GM19023 (cell line): ENCODE results near the gene SORCS1.

Source experiments
- ATAC-seq: cut with Tn5 transposase; IDR thresholded peaks from one replicate; pipeline ENCODE4 v1.9.1; 2021; ENCODE audit warnings: mild to moderate bottlenecking, moderate library complexity; ENCODE audit not compliant: unreplicated experiment

The SORCS1 gene

DNA sequence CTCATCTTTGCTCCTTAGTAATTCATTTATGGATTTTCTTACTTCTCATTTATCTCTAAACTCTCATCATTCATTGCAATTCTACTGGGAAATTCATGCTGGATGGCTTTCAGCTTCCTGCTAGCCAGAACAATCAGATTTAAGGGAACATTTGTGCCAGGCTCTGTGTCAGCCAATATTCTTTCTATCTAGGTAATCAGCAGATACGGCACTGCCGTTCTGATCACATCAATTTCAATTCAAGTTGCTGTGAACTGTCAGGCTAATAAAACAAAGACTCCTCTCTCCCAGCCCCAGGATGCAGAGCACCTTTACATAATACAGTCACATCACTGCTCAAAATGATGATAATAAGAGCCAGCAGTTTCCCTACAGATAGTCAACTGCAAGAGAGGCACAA is 468.3 kb downstream of the SORCS1 start:
- ATAC-seq: no peak

DNA sequence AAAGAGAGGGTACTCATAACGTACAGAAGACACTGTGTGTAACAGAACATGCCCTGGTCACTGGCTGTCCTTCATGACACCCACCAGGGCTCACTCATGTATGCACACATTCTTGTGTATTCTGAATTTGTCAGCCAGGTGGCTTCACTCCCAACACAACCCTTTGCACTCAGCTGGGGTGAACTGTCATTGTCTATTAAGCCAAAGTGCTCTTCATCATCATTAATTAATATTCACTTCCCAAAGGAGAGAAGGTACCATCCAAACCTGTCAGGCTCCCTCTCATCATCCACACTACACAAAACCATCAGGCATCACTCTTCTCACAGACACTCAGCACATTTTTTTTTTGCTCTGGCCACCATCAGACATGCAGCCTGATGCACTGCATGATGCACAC is 469.8 kb downstream of the SORCS1 start:
- ATAC-seq: no peak

DNA sequence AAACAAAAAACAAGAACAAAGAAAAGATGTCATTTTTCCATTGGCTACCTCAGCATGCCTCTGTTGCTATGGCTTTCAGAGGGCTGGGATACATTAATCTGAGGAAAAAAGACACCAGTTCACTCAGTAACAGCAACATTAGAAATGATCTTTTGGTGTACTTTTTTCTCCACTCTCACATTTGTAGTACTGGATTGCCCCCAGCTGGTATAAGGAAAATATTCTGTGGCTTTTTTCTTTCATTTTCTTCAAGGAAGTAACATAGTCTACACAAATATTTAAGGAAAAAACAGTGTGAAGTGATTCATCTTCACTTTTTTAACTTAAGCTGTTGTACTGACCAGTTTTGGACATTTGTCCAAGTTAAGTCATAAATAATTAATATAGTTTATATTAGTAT is 482.3 kb downstream of the SORCS1 start:
- no peak for ATAC-seq

DNA sequence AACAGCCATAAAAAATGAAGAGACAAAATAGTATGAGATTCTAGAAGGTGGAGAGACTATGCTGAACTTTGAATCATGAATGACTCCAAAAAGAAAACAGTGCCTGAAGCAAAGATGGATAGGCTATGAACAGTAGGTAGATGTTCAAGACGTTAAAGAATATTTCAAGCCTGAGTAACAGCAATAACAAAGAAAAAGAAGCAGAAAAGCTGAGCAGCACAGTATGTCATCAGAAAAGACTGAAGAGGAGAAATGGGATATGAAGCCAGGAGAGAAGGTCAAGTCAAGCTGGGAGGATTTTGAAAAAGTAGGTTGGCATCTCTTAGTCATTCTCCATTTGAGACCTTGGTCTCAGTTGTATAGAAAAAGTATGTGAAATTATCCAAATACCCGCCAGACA is 484.4 kb downstream of the SORCS1 start:
- ATAC-seq: no peak

DNA sequence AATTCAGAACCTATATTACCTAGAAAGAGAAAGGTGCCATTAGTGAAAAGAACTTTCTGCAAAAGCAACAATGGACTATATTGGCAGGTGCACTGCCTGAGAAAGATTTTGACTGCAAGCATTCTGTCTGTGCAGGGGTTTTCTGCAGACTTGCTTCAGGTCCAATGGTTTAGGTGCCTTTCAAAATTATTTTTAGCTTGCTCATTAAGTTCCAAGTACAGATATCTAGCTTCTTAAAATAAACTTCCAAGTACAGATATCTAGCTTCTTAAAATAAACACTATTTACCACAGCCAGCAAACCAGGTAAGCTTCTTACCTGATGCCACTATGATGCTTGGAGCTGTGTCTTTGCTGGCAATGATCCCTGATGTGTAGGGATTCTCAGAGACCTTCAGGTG is 485.2 kb downstream of the SORCS1 start:
- ATAC-seq: no peak

DNA sequence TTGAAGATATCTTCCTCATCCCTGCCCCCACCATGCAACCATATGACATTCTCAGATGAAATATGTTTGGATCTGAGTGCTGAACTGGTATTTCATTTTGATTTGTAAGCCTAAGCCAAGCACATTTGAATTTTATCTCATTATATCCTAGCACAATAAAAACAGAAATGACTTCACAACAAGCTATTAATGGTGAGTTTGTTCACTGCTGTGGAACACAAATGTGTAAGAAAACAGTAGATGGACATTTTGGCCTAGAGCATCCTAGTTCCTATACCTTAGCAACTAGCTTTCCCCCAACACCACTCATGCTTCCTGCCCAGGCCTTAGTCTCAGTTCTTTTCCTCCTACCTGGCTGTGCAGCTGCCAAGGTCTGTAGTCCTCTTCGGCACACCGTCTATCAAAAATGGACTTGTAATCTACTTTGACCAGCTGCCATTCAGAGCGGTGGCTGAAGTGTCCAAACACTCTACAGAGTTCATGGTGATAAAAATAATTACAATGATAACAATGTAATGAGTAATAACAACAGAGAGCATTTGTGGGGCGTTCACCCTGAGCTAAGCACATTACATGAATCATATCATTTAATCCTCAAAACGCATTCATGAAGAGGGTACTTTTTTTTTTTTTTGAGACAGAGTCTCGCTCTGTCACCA is 491.9 kb downstream of the SORCS1 start:
- ATAC-seq: no peak

DNA sequence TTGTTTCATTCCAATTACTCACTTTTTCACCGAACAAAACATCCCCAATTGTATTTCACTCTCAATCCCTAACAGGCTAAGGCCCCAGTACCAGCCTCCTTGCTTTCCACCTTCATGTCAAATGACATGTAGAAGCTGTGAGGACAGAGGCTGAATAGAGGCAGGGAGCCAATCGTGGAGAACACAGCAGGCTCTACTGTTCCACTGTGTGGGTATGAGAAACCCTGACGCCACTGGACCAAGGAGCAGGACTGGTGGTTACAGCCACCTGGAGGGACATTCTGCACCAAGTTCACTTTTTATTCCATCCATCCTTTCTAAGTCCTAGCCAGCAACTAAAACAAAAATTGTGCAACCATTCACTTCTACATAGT is 502.8 kb downstream of the SORCS1 start:
- ATAC-seq: no peak

DNA sequence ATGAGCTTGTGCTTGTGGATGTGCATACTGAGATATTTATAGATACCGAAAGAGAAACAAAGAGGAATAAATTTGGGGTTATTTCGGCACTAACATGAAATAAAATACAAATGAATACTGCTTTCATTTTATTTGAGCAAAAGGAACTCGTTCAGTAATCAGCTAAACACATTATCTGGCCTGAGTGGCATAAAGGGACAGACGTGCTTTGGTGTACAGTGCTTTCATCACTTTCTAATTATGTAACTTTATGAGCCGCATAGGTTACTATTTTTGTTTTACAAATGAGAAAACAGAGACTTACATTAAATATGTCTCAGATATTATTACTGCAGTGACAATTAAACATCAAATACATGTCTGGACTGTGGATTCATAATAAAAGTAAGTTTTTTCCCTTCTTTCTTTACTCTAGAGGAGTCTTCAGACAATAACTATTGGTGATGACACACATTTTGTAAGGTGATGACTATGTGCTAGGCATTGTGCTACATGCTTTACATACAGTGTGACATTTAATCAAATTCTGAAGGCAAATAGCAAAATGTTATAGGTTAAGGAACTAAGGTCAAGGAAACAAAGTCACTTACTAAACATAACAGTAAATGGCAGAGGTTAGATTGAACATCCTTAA is 503.3 kb downstream of the SORCS1 start:
- no peak for ATAC-seq

DNA sequence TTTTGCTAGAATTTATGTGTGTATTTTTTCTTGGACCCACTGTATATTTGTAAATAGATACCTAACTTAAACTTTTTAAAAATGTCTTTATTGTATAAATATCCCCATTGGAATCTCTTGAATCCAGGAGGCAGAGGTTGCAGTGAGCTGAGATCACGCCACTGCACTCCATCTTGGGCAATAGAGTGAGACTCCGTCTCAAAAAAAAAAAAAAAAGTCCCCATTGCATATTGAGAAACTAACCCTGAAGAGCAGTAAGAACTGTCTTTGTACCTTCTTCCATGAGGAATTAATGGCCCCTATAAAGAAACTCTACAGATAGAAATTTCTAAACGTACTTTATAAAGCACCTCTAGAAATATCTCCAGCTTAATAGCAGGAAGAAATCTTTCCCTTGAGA is 504.0 kb downstream of the SORCS1 start:
- no peak for ATAC-seq

DNA sequence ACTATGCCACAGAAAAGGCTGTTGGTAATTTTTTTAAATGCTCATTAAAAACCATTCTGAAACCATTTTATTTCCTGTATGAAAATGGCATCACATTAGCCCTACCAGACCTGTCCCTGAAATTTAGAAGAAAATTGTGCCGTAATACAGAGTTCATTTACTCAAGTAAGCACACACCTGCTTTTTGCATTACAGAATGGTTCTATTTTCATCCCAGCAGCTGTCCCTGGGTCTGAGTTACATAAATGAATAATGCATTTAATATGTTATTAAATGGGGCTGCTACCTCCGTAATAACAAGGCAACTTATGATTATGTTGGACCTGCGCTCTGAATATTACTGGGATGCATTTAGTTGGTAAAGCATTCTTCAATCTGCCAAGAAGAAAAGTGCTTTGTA is 508.9 kb downstream of the SORCS1 start:
- no peak for ATAC-seq

DNA sequence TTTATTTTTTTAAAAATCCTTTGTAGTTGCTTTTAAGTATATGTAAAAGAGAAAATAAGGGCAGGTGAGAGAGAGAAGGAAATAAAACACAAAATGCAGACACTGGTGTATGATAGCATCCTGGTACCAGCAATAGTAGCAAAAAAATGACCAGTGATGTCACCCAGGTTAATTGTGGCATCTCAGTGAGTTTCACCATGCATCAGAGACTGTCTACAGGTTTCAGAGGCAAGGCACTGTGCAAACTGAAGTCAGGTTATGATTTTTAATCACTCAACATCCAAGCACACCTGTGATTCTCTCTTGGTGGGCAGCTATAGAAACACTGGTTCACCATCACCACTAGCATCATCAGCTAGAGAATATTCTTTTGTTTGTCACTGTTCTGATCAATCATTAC is 509.3 kb downstream of the SORCS1 start:
- no peak for ATAC-seq

DNA sequence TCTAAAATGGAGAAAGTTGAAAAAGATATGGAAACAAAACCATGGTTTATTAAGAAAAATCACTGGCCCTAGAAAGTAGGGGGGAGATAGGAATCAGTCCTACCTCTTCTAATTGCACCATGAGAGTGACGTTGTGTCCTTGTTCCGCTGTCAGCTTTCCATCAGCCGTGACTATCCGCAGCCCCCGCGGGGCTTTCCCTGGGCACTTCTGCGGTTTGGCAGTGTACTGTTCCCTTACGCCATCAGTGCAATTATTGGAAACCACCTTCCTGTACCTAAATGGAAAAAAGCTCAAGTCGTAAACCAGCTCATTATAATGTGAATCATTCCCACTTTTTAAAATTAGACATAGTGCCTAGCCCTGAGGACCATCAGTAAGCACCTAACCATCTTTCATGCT is 512.2 kb downstream of the SORCS1 start:
- ATAC-seq: peak; percentile 69

DNA sequence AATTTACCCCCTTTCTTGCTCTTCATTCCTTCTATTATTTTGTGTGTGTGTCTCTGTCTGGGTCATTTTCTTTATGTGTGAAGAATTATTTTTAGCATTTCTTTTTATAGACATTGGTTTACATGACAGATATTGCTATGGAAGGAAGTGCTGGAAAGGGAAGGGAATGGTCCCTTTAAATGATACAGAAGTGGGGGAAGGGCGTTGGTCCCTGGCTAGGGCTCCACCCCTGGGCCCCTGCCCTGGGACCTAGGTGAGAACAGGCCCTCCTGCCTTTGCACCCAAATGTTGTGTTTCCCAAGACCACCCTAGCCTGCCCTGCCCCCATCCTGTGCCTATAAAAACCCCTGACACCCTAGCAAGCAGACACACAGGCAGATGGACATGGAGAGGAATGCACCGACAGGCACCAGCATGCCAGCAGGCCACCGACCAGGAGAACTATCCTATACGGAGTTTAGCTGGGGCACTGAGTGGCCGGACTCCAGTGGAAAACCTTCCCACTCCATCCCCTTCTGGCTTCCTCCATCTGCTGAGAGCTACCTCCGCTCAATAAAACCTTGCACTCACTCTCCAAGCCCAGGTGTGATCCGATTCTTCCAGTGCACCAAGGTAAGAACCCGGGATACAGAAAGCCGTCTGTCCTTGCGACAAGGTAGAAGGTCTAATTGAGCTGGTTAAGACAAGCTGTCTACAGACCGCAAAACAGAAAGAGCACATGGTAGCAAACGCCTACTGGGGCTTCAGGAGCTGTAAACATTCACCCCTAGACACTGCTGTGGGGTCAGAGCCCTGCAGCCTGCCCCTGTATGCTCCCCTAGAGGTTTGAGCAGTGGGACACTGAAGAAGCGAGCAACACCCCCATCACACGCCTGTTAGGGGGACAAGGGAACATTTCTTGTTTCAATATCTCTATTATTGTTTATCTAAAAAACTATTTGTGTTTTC is 515.7 kb downstream of the SORCS1 start:
- ATAC-seq: no peak

DNA sequence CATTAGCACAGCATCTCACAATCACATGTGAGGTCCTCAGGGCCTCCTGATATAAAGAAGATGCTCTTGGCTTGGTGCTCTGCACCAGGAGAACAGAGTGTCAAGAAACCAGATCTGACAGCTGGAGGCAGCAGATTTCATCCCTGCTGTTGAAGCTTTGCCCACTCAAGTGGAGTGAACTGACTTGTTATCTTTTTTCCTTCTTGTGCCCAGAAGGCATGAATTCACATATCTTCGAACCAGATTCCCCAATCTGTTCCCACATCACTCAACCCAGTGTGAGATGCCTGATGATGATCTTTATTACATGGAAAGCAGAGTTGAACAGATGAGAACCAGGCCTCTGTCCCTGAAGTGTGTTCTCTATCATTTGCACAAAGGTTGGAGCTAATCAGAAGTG is 521.0 kb downstream of the SORCS1 start:
- ATAC-seq: no peak

DNA sequence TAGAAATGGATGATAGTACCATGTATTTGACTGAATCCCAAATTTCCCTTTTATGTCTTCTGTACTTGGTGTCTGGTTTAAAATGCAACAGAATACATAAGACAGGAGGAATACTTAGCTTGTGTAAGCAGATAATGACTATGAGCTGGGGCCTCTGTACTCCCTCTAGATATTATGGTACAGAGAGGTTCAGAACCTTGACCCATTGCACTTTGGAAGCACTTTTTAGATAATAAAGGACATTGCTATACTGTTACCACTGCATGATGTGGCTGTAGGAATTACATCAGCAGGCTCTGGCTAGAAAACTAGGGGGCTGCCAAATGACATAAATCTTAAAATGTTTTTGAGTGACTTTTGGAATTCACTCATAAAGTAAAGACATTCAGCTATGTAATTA is 526.6 kb downstream of the SORCS1 start:
- no peak for ATAC-seq

DNA sequence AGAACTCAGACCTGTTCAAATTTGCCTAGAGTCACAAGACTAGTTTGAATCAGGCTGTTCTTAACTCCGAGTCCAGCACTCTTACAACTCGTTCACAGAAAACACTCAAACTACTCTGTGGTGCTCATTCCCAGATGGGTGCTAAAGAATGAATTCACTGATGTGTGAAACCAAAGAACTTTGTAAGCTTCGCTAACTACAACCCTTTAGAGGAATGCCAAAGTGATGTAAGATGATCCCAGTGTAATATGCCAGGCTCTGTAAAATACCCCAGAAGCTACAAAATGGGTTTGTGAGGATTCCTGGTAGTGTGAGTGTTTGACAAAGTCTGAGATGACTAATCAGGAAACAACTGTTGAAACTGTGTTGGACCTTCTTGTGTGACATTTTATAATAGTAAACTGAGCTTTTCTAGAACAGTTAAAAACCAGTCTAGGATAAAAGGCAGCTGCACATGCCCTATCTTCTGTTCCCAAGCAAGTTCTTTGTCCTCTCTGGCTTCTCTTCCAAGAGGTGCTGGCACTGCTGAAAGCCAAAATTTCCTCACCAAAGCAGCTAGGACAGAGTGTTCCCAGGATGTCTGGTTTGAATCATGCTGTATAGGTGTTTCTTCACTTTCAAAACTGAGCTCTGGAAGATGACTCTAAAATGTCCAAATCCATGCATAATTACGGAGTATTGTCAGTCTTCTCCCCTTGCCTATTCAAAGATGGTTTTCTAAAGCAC is 527.6 kb downstream of the SORCS1 start:
- no peak for ATAC-seq

DNA sequence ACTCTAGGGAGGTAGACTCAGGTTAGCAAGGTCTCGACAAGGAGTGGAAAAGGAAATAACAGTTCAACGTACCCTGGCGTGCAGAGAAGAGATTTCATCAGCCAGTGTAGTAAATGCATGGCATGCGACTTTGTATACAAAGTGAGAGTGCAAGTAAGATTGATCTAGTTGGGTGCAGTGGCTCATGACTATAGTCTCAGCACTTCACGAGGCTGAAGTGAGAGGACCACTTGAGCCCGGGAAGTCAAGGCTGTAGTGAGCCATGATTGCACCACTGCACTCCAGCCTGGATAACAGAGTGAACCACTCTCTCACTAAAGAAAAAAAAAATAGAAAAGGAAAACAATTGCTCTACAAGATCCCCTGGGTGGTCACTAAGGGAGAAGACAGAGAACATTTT is 528.6 kb downstream of the SORCS1 start:
- no peak for ATAC-seq

DNA sequence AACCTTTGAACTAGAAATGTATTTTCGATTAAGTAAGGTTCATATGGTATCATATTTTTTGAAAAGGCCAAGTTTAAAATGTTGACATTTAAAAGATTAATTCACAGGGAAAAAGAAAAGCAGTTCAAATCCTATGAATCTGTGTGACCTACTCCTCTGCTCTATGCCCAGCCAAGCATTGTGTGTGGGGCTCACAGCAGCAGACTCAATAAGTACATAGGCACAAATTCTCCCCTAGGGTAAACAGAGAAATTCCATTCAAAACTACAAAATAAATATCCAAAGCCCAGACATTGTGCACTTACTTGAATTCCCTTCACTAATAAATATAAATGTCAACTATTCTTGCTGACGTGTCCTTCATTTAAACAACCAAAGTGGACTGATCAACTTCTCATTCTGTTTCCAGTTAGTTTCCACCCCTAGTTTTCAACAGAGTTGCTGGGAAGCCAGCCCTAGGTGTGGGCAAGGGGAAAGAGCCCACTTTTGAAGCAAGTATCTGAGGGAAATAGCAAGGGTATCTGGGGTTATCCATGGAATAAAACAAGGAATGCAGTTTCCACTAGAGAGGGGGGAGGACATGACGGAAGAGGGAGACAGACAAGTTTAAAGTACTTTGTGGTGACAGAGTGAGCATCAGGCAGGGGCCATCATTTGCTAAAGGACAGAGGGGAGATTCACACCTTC is 533.3 kb downstream of the SORCS1 start:
- no peak for ATAC-seq

DNA sequence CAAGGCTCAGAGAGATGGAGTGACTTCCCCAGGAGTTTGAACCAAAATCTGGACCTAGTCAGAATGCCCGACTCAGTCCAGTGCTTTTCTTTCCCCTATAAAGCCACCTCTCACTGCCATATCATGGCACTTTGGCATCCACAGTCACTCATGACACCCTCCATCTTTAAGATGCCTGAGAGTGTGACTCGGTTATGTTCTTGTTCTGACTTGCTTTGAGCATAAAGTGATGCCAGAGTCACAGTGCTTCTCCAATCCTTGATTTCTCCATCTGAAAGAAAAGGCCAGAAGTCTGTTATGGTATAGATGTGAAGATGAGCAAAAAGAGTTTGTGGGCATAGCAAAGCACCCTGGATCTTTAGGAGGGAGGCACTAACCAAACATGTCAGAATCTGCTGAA is 538.1 kb downstream of the SORCS1 start:
- ATAC-seq: no peak

DNA sequence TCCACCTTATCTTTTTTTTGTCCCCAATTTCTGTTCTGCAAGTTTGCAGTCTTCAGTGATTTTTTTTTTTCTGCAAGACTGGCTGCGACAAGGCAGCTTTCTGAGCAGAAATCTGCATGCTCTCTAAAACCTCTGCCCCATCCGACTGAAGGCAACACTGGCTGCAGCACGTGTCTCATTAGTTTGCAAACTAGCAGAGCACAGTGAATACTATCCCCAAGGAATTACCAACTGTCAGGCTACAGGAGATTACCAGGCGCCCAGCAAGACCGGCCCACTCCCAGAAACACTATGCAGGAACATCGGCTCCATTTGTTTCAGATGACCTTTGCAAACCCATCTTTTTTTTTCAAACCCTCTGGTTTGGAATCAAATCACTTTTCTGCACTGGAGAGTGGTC is 538.8 kb downstream of the SORCS1 start:
- ATAC-seq: no peak

DNA sequence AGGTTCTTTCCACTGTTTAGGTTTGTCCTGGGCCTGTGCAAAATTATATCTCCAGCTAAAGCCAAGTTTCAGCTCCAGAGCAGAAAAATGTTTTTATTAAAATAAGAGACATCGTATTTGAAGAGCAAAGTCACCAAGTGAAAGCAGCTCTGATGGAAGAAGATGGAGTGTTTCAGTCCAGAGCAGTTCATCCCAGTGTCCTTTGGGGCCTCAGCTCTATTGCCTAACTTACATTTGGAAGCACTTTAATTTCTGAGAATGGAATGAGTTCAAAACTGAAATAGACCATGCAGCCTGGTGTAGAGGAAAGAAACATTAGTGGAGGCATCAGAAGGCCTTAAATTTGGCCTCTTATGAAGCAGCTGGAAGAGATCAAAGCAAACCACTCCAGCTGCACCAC is 545.2 kb downstream of the SORCS1 start:
- no peak for ATAC-seq
